GM18505 (cell line): ENCODE measurements around the gene PTPRM.

ENCODE experiments used
- ATAC-seq: cut with Tn5 transposase; IDR thresholded peaks from one replicate; pipeline ENCODE4 v1.9.1; 2021; ENCODE audit not compliant: unreplicated experiment
- POLR2A ChIP-seq: IDR thresholded peaks from 4 replicates; pipeline ENCODE4 v1.6.1; 2011; ENCODE audit warnings: borderline replicate concordance; ENCODE audit not compliant: insufficient read depth, insufficient read length; ENCODE audit errors: extremely low read depth

The PTPRM gene

GRCh38 chr18:7577706-7578105 lies 10.6 kb downstream of the PTPRM start:
- ATAC-seq = no peak
- no peak for TF ChIP-seq POLR2A

- TF ChIP-seq POLR2A = no peak
- no peak for ATAC-seq
These were observed 12.2 kb downstream of the PTPRM start for GRCh38 chr18:7579176-7579917.

- no peak for ATAC-seq
- TF ChIP-seq POLR2A = no peak
These were observed 12.9 kb downstream of the PTPRM start for GRCh38 chr18:7579918-7580542.

- TF ChIP-seq POLR2A = no peak
- no peak for ATAC-seq
These were observed 17.6 kb downstream of the PTPRM start for GRCh38 chr18:7584646-7585275.

- ATAC-seq = no peak
- TF ChIP-seq POLR2A = no peak
These were observed 18.2 kb downstream of the PTPRM start for GRCh38 chr18:7585276-7585670.

GRCh38 chr18:7586379-7586778 lies 19.3 kb downstream of the PTPRM start:
- ATAC-seq = no peak
- TF ChIP-seq POLR2A = no peak

- no peak for ATAC-seq
- no peak for TF ChIP-seq POLR2A
These were observed 23.9 kb downstream of the PTPRM start for GRCh38 chr18:7590826-7591560.

GRCh38 chr18:7592305-7593071 lies 25.4 kb downstream of the PTPRM start:
- no peak for ATAC-seq
- no peak for TF ChIP-seq POLR2A

GRCh38 chr18:7593218-7593819 lies 26.2 kb downstream of the PTPRM start:
- ATAC-seq = no peak
- no peak for TF ChIP-seq POLR2A

GRCh38 chr18:7596147-7596546 lies 29.0 kb downstream of the PTPRM start:
- no peak for TF ChIP-seq POLR2A
- no peak for ATAC-seq

- no peak for ATAC-seq
- no peak for TF ChIP-seq POLR2A
These were observed 30.4 kb downstream of the PTPRM start for GRCh38 chr18:7597500-7597899.
